Endodermal cell (in vitro differentiated cells): Measurements from ENCODE around the gene SLC9A4. TPM values are rescaled to one million over a fixed set of nuclear protein-coding genes. Genes with fewer than 3 reads are reported as not detected.

Experiments used
- DNase-seq: peaks from one replicate; pipeline ENCODE4 v3.0.0-alpha.2; 2017
- H3K27ac ChIP-seq: 2 replicates; pipeline ENCODE4 v1.5.1; 2013; ENCODE audit warnings: mild to moderate bottlenecking, low read depth, low read length, moderate library complexity
- H3K27me3 ChIP-seq: 2 replicates; pipeline ENCODE4 v1.6.1; 2013; ENCODE audit warnings: mild to moderate bottlenecking, low read length, moderate library complexity; ENCODE audit not compliant: insufficient read depth, control insufficient read depth, poor library complexity, severe bottlenecking
- H3K36me3 ChIP-seq: 2 replicates; pipeline ENCODE4 v1.7.0; 2013; ENCODE audit warnings: mild to moderate bottlenecking, low read length, moderate library complexity; ENCODE audit not compliant: control insufficient read depth, insufficient read depth
- H3K4me1 ChIP-seq: one replicate; pipeline ENCODE4 v1.7.0; 2013; ENCODE audit warnings: low read length; ENCODE audit not compliant: control insufficient read depth, insufficient read depth
- H3K4me3 ChIP-seq: 2 replicates; pipeline ENCODE4 v1.5.1; 2013; ENCODE audit warnings: mild to moderate bottlenecking, low read length, moderate library complexity
- H3K9ac ChIP-seq: 2 replicates; pipeline ENCODE4 v1.6.1; 2013; ENCODE audit warnings: mild to moderate bottlenecking, low read length, moderate library complexity; ENCODE audit not compliant: poor library complexity, severe bottlenecking; ENCODE audit errors: extremely low read depth
- H3K9me3 ChIP-seq: 2 replicates; pipeline ENCODE4 v1.6.1; 2013; ENCODE audit warnings: mild to moderate bottlenecking, low read length, moderate library complexity; ENCODE audit not compliant: control insufficient read depth
- H3K27ac Mint-ChIP-seq: 2 replicates; pipeline ENCODE4 v1.8.0; 2020; ENCODE audit warnings: mixed read lengths
- H3K27me3 Mint-ChIP-seq: 2 replicates; pipeline ENCODE4 v1.8.0; 2021; ENCODE audit warnings: mild to moderate bottlenecking, mixed read lengths; ENCODE audit not compliant: insufficient read depth
- H3K36me3 Mint-ChIP-seq: 2 replicates; pipeline ENCODE4 v1.8.0; 2020; ENCODE audit warnings: low read depth, mixed read lengths
- H3K4me1 Mint-ChIP-seq: 2 replicates; pipeline ENCODE4 v1.8.0; 2020; ENCODE audit warnings: mixed read lengths
- H3K4me3 Mint-ChIP-seq: 2 replicates; pipeline ENCODE4 v1.8.0; 2020; ENCODE audit warnings: mild to moderate bottlenecking, moderate library complexity, mixed read lengths
- H3K9me3 Mint-ChIP-seq: 2 replicates; pipeline ENCODE4 v1.8.0; 2020; ENCODE audit warnings: mild to moderate bottlenecking, mixed read lengths
- WGBS, 2 experiments: methylation state at CpG; one replicate each; pipeline versions ENCODE4 v1.1.5 to v1.1.7; 2013; ENCODE audit warnings: missing lambda C conversion rate in 2 of 2, mixed read lengths in 1 of 2; ENCODE audit not compliant: insufficient coverage in 1 of 2, insufficient read length in 1 of 2; 5-methylcytosine and 5-hydroxymethylcytosine counted together
- total RNA-seq, 2 donors: library from RNA; stranded (reverse); fragmentation: NEBNext Ultra II Directional in 1 of 2; extraction: Animal tissue kit (Norgen Biotek cat#: 25700) in 1 of 2; gene quantifications; 2 replicates in 1 of 2; 3 replicates in 1 of 2; pipeline ENCODE4 v1.2.1, GENCODE V29; 2021
- TF ChIP-seq, protein P1 (sequence below): fragments of 200-600 bp; sonication (generic); conservative IDR thresholded peaks from 2 replicates; pipeline ENCODE4 v1.5.0; 2021; ENCODE audit warnings: antibody characterized with exemption, mild to moderate bottlenecking

SLC9A4 gene
- total RNA-seq, 2 donors from 2014 or later, result 0.07 TPM; not detected in 1

DNA sequence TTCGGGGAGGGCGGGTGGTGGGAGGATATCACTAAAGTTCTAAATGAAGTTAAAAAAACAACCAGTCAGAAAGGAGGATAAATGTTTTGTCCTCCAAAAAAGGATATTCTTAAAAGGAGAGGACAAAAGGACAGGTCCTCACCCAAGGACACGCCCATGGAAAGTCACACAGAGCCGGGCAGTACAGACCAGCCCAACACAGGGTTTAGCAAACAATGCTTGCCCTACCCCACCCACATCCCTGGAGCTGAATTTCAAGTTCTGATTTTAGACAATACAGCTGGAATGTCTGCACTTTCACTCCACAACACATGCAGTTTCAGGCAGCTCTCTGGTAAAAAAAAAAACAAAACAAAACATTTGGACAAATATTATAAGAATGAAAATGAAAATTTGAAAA, 67.9 kb downstream of the SLC9A4 start:
- Histone ChIP-seq H3K4me1 (no peaks in the 10 kb centered on the region), H3K36me3 (no peaks in the 10 kb centered on the region), H3K9ac (no peak overlapping the region), H3K4me3 (no peak overlapping the region), H3K27ac (no peak overlapping the region), H3K27me3 (no peaks in the 10 kb centered on the region), H3K9me3 (no peaks in the 10 kb centered on the region)
- WGBS, 2 experiments, result 80 to 91% methylated on average over 2 to 3 of the region's 4 CpGs
- no peaks in the 10 kb centered on the region for H3K4me1 Mint-ChIP-seq
- H3K9me3 Mint-ChIP-seq, result no peaks in the 10 kb centered on the region
- no peak overlapping the region for H3K4me3 Mint-ChIP-seq
- TF ChIP-seq, protein P1, sequence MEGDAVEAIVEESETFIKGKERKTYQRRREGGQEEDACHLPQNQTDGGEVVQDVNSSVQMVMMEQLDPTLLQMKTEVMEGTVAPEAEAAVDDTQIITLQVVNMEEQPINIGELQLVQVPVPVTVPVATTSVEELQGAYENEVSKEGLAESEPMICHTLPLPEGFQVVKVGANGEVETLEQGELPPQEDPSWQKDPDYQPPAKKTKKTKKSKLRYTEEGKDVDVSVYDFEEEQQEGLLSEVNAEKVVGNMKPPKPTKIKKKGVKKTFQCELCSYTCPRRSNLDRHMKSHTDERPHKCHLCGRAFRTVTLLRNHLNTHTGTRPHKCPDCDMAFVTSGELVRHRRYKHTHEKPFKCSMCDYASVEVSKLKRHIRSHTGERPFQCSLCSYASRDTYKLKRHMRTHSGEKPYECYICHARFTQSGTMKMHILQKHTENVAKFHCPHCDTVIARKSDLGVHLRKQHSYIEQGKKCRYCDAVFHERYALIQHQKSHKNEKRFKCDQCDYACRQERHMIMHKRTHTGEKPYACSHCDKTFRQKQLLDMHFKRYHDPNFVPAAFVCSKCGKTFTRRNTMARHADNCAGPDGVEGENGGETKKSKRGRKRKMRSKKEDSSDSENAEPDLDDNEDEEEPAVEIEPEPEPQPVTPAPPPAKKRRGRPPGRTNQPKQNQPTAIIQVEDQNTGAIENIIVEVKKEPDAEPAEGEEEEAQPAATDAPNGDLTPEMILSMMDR, result no peak
- no peak overlapping the region for H3K27ac Mint-ChIP-seq
- no peaks in the 10 kb centered on the region for H3K27me3 Mint-ChIP-seq
- DNase-seq, result no peak
- no peaks in the 10 kb centered on the region for H3K36me3 Mint-ChIP-seq

DNA sequence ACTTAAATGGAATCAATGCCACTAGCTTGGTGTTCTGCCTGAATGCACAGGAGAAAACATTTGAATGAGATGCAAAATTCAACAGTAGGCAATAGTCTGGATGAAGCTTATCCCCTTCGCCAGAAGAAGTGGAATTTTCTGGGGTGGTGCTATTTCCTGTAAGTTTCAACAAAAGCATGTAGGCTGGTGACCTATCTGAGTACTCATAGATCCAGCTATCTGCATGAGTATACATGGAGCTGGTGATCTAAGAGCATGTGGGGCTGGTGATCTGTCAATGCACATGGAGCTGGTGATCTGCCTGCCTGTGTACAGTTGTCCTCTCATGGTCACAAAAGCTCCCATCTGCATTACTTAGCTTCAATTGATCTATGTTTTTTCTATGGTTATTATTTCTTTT, 71.2 kb downstream of the SLC9A4 start:
- Histone ChIP-seq H3K36me3 (no peaks in the 10 kb centered on the region), H3K9ac (no peak overlapping the region), H3K27ac (no peak overlapping the region), H3K4me1 (no peaks in the 10 kb centered on the region), H3K9me3 (no peaks in the 10 kb centered on the region), H3K4me3 (no peak overlapping the region), H3K27me3 (no peaks in the 10 kb centered on the region)
- Mint-ChIP-seq H3K36me3 (no peaks in the 10 kb centered on the region), H3K4me1 (no peaks in the 10 kb centered on the region), H3K9me3 (peaks cover 2% of the 10 kb centered on the region), H3K27ac (no peak overlapping the region), H3K27me3 (no peaks in the 10 kb centered on the region), H3K4me3 (no peak overlapping the region)
- no peak for DNase-seq
- WGBS, 2 experiments, result 90 to 100% methylated on average over 1 of the region's 1 CpG
- TF ChIP-seq, protein P1, result no peak

DNA sequence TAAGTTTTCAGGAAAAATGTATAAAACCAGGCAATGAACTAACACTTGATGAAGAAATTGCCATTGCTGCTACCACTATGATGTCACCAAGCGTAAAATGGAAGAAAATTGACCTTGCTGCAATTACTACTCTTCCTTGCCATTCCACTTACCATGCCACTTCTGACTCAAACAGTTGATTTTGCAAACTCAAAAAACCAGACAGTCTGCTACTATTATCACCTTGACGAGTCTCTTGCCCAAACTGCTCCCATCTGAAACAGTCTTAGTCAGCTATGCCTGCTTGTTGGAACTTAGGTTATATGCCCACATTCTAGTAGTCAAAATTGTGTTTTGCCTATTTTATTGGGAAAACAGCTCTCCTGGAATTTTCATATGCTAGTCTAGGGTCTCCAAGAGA, 74.4 kb downstream of the SLC9A4 start:
- no peaks in the 10 kb centered on the region for H3K4me1 Mint-ChIP-seq
- Histone ChIP-seq H3K36me3 (no peaks in the 10 kb centered on the region), H3K4me3 (no peak overlapping the region), H3K27me3 (no peaks in the 10 kb centered on the region), H3K4me1 (no peaks in the 10 kb centered on the region), H3K9ac (no peak overlapping the region), H3K9me3 (no peaks in the 10 kb centered on the region), H3K27ac (no peak overlapping the region)
- TF ChIP-seq, protein P1, result no peak
- no peak overlapping the region for H3K4me3 Mint-ChIP-seq
- no peaks in the 10 kb centered on the region for H3K36me3 Mint-ChIP-seq
- H3K27ac Mint-ChIP-seq, result no peak overlapping the region
- WGBS, 2 experiments, result 85 to 90% methylated on average over 1 to 2 of the region's 2 CpGs
- no peaks in the 10 kb centered on the region for H3K27me3 Mint-ChIP-seq
- DNase-seq, result no peak
- peaks cover 2% of the 10 kb centered on the region for H3K9me3 Mint-ChIP-seq
